ENCODE data around the gene PTPRD. TPM values are rescaled to one million over a fixed set of nuclear protein-coding genes. Genes with fewer than 3 reads are reported as not detected.

PTPRD gene
- total RNA-seq, 1 experiment from 2014 or later = not detected

- ChIA-PET POLR2A (no interaction called here), CTCF (no interaction called here)
- no peaks in the 10 kb centered on the region for H3K4me1 ChIP-seq (ENCODE audit: control insufficient read depth, insufficient read depth, low read length)
- no peak for TF ChIP-seq SIN3A (IDR thresholded peaks at IDR 0.05; ENCODE audit: borderline replicate concordance, insufficient read depth, low read depth, low read length)
- no peak for TF ChIP-seq TCF7L2 (IDR thresholded peaks at IDR 0.05; ENCODE audit: low read depth, low read length)
- no peak for TF ChIP-seq CTCF (IDR thresholded peaks at IDR 0.05)
- TF ChIP-seq REST (IDR thresholded peaks at IDR 0.05; ENCODE audit: insufficient read depth in 1 of 2, low read depth in 2 of 2, low read length in 1 of 2) = no peak
- no peak for TF ChIP-seq POLR2AphosphoS5 (IDR thresholded peaks at IDR 0.05; ENCODE audit: low read depth, low read length)
- H3K9me3 ChIP-seq (ENCODE audit: control insufficient read depth, insufficient read depth, low read depth, low read length) = no peaks in the 10 kb centered on the region
- intact Hi-C loops (cut with micrococcal nuclease; ENCODE audit: unreplicated experiment) = no loop called here
- no peaks in the 10 kb centered on the region for H3K36me3 ChIP-seq (ENCODE audit: control insufficient read depth, insufficient read depth, low read length)
- in situ Hi-C loops (cut with HindIII; ENCODE audit: low pct_unique_long_range_greater_than_20kb, low sequenced_read_pairs) = no loop called here
- ATAC-seq (no peak), DNase-seq (ENCODE audit: low read depth, low spot score) (no peak)
- H3K27me3 ChIP-seq (ENCODE audit: control insufficient read depth, insufficient read depth, low read length) = no peaks in the 10 kb centered on the region
- H3K27ac ChIP-seq (ENCODE audit: low read length) = no peak overlapping the region
- H3K4me3 ChIP-seq (ENCODE audit: low read depth in 2 of 2, low read length in 2 of 2) = no peak overlapping the region
- BruUV-seq (replicated peaks) = no TSS peak
These were observed 2222.2 kb downstream of the PTPRD start for GRCh38 chr9:8390571-8390970.

- Histone ChIP-seq H3K4me1 (ENCODE audit: control insufficient read depth, insufficient read depth, low read length) (no peaks in the 10 kb centered on the region), H3K36me3 (ENCODE audit: control insufficient read depth, insufficient read depth, low read length) (no peaks in the 10 kb centered on the region), H3K27me3 (ENCODE audit: control insufficient read depth, insufficient read depth, low read length) (no peaks in the 10 kb centered on the region), H3K4me3 (ENCODE audit: low read depth in 2 of 2, low read length in 2 of 2) (no peak overlapping the region), H3K27ac (ENCODE audit: low read length) (no peak overlapping the region), H3K9me3 (ENCODE audit: control insufficient read depth, insufficient read depth, low read depth, low read length) (no peaks in the 10 kb centered on the region)
- POLR2A ChIA-PET = no interaction called here
- CTCF ChIA-PET = no interaction called here
- no TSS peak for BruUV-seq (replicated peaks)
- intact Hi-C loops (cut with micrococcal nuclease; ENCODE audit: unreplicated experiment) = no loop called here
- in situ Hi-C loops (cut with HindIII; ENCODE audit: low pct_unique_long_range_greater_than_20kb, low sequenced_read_pairs) = no loop called here
- DNase-seq (ENCODE audit: low read depth, low spot score) (no peak), ATAC-seq (no peak)
- TF ChIP-seq CTCF (IDR thresholded peaks at IDR 0.05) (no peak), REST (IDR thresholded peaks at IDR 0.05; ENCODE audit: insufficient read depth in 1 of 2, low read depth in 2 of 2, low read length in 1 of 2) (no peak), SIN3A (IDR thresholded peaks at IDR 0.05; ENCODE audit: borderline replicate concordance, insufficient read depth, low read depth, low read length) (no peak), TCF7L2 (IDR thresholded peaks at IDR 0.05; ENCODE audit: low read depth, low read length) (no peak), POLR2AphosphoS5 (IDR thresholded peaks at IDR 0.05; ENCODE audit: low read depth, low read length) (no peak)
These were observed 2223.3 kb downstream of the PTPRD start for GRCh38 chr9:8389531-8389930.
